Astrocyte (in vitro differentiated cells and primary cell): Measurements from ENCODE around the gene EXOC6. TPM values are rescaled to one million over a fixed set of nuclear protein-coding genes. Genes with fewer than 3 reads are reported as not detected.

ENCODE experiments used
- DNase-seq: peaks from one replicate; pipeline ENCODE4 v3.0.0-alpha.2; 2010; ENCODE audit warnings: low read depth
- FAIRE-seq: peaks from 2 replicates; lab custom pipeline; 2011; peaks lifted over from hg19 to GRCh38; lab: Jason Lieb, UNC
- H2AFZ ChIP-seq: 2 replicates; pipeline ENCODE4 v1.6.0; 2012; ENCODE audit warnings: low read depth, low read length, inconsistent platforms
- H3K27ac ChIP-seq: 2 replicates; pipeline ENCODE4 v1.5.1; 2011; ENCODE audit warnings: low read depth, low read length, inconsistent platforms
- H3K27me3 ChIP-seq: 2 replicates; pipeline ENCODE4 v1.6.0; 2011; ENCODE audit warnings: low read length, inconsistent platforms; ENCODE audit not compliant: insufficient read depth
- H3K36me3 ChIP-seq: 2 replicates; pipeline ENCODE4 v1.5.1; 2011; ENCODE audit warnings: low read length, inconsistent platforms; ENCODE audit not compliant: insufficient read depth
- H3K4me1 ChIP-seq: 2 replicates; pipeline ENCODE4 v1.5.1; 2011; ENCODE audit warnings: low read length, inconsistent platforms; ENCODE audit not compliant: insufficient read depth
- H3K4me2 ChIP-seq: 2 replicates; pipeline ENCODE4 v1.6.0; 2012; ENCODE audit warnings: low read length, inconsistent platforms
- H3K4me3 ChIP-seq: 2 replicates; pipeline ENCODE4 v1.5.1; 2011; ENCODE audit warnings: low read depth, mild to moderate bottlenecking, low read length, inconsistent platforms; ENCODE audit not compliant: insufficient read depth
- H3K79me2 ChIP-seq: 2 replicates; pipeline ENCODE4 v1.6.0; 2012; ENCODE audit warnings: mild to moderate bottlenecking, low read length, inconsistent platforms; ENCODE audit not compliant: insufficient read depth
- H3K9ac ChIP-seq: 2 replicates; pipeline ENCODE4 v1.6.0; 2012; ENCODE audit warnings: mild to moderate bottlenecking, low read length, inconsistent platforms
- H3K9me3 ChIP-seq: 2 replicates; pipeline ENCODE4 v1.5.1; 2012; ENCODE audit warnings: low read depth, mild to moderate bottlenecking, low read length, inconsistent platforms; ENCODE audit not compliant: insufficient read depth
- H4K20me1 ChIP-seq: 2 replicates; pipeline ENCODE4 v1.6.0; 2012; ENCODE audit warnings: low read length, inconsistent platforms; ENCODE audit not compliant: insufficient read depth
- H3K27ac Mint-ChIP-seq: one replicate; pipeline ENCODE4 v1.8.0; 2021; ENCODE audit warnings: mild to moderate bottlenecking, mixed read lengths; ENCODE audit not compliant: unreplicated experiment
- H3K27me3 Mint-ChIP-seq: one replicate; pipeline ENCODE4 v1.8.0; 2021; ENCODE audit warnings: low read depth, mixed read lengths; ENCODE audit not compliant: unreplicated experiment
- H3K36me3 Mint-ChIP-seq: one replicate; pipeline ENCODE4 v1.8.0; 2021; ENCODE audit warnings: low read depth, mixed read lengths; ENCODE audit not compliant: unreplicated experiment
- H3K4me1 Mint-ChIP-seq: one replicate; pipeline ENCODE4 v1.8.0; 2021; ENCODE audit warnings: low read depth, mixed read lengths; ENCODE audit not compliant: unreplicated experiment
- H3K4me3 Mint-ChIP-seq: one replicate; pipeline ENCODE4 v1.8.0; 2021; ENCODE audit warnings: mild to moderate bottlenecking, moderate library complexity, mixed read lengths; ENCODE audit not compliant: unreplicated experiment
- H3K9me3 Mint-ChIP-seq: one replicate; pipeline ENCODE4 v1.8.0; 2021; ENCODE audit warnings: mild to moderate bottlenecking, mixed read lengths; ENCODE audit not compliant: unreplicated experiment
- EZH2 ChIP-seq: IDR thresholded peaks from 2 replicates; pipeline ENCODE4 v1.6.1; 2012; ENCODE audit warnings: mild to moderate bottlenecking, low read length, inconsistent platforms; ENCODE audit not compliant: insufficient read depth
- total RNA-seq: library from RNA; stranded (reverse); gene quantifications from 2 replicates; pipeline ENCODE4 v1.2.1, GENCODE V29; 2021
- TF ChIP-seq, protein P1 (sequence below): IDR thresholded peaks from 2 replicates; pipeline ENCODE4 v1.5.1; 2011; ENCODE audit warnings: low read depth, mild to moderate bottlenecking, inconsistent platforms, low read length, moderate library complexity; ENCODE audit not compliant: insufficient read depth

Gene EXOC6
- total RNA-seq, 1 donor from 2014 or later = 4.9 TPM

DNA sequence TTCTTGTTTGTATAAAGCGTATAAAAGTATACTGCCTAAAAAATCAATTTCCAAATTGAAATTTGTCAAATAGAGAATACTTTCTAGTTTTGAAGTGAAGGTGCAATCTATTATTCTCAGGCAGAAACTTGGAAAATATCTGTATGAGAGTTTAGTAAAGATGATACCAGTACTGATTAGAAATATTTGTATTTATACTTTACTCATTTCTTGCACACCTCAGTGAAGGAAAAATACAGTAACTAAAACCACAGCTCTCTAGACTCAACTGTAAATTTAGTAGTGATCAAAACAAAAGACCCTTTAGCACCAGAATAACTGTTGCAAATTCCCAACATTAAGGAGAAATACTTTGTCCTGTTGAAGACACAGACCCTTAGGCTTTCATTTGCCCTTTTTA, 140.9 kb downstream of the EXOC6 start:
- H3K4me2 ChIP-seq = no peak overlapping the region
- no peaks in the 10 kb centered on the region for H3K27me3 ChIP-seq
- H3K4me1 ChIP-seq = no peaks in the 10 kb centered on the region
- no peaks in the 10 kb centered on the region for H3K9me3 ChIP-seq
- Mint-ChIP-seq H3K27ac (no peak overlapping the region), H3K27me3 (no peaks in the 10 kb centered on the region), H3K36me3 (no peaks in the 10 kb centered on the region), H3K4me1 (peaks cover 19% of the 10 kb centered on the region), H3K9me3 (no peaks in the 10 kb centered on the region), H3K4me3 (no peak overlapping the region)
- no peaks in the 10 kb centered on the region for H3K36me3 ChIP-seq
- no peak for TF ChIP-seq EZH2
- TF ChIP-seq, protein P1, sequence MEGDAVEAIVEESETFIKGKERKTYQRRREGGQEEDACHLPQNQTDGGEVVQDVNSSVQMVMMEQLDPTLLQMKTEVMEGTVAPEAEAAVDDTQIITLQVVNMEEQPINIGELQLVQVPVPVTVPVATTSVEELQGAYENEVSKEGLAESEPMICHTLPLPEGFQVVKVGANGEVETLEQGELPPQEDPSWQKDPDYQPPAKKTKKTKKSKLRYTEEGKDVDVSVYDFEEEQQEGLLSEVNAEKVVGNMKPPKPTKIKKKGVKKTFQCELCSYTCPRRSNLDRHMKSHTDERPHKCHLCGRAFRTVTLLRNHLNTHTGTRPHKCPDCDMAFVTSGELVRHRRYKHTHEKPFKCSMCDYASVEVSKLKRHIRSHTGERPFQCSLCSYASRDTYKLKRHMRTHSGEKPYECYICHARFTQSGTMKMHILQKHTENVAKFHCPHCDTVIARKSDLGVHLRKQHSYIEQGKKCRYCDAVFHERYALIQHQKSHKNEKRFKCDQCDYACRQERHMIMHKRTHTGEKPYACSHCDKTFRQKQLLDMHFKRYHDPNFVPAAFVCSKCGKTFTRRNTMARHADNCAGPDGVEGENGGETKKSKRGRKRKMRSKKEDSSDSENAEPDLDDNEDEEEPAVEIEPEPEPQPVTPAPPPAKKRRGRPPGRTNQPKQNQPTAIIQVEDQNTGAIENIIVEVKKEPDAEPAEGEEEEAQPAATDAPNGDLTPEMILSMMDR = no peak
- H3K9ac ChIP-seq = no peak overlapping the region
- DNase-seq = no peak
- no peak overlapping the region for H2AFZ ChIP-seq
- H3K79me2 ChIP-seq = no peaks in the 10 kb centered on the region
- H4K20me1 ChIP-seq = no peaks in the 10 kb centered on the region
- no peak for FAIRE-seq
- H3K27ac ChIP-seq = no peak overlapping the region
- H3K4me3 ChIP-seq = no peak overlapping the region

GRCh38 chr10:92990615-92991014, 142.3 kb downstream of the EXOC6 start:
- Histone ChIP-seq H3K4me1 (no peaks in the 10 kb centered on the region), H2AFZ (no peak overlapping the region), H3K4me3 (no peak overlapping the region), H3K4me2 (no peak overlapping the region), H3K9ac (no peak overlapping the region), H3K9me3 (no peaks in the 10 kb centered on the region), H3K27ac (no peak overlapping the region), H3K36me3 (no peaks in the 10 kb centered on the region), H4K20me1 (no peaks in the 10 kb centered on the region), H3K27me3 (no peaks in the 10 kb centered on the region), H3K79me2 (no peaks in the 10 kb centered on the region)
- H3K27ac Mint-ChIP-seq = no peak overlapping the region
- TF ChIP-seq, protein P1 = no peak
- no peak for TF ChIP-seq EZH2
- H3K4me3 Mint-ChIP-seq = no peak overlapping the region
- DNase-seq = peak; percentile 24
- no peak for FAIRE-seq
- no peaks in the 10 kb centered on the region for H3K36me3 Mint-ChIP-seq
- H3K9me3 Mint-ChIP-seq = no peaks in the 10 kb centered on the region
- no peaks in the 10 kb centered on the region for H3K27me3 Mint-ChIP-seq
- H3K4me1 Mint-ChIP-seq = peaks cover 20% of the 10 kb centered on the region

GRCh38 chr10:92991513-92991912, 143.2 kb downstream of the EXOC6 start:
- DNase-seq = no peak
- no peaks in the 10 kb centered on the region for H3K79me2 ChIP-seq
- H3K27ac ChIP-seq = no peak overlapping the region
- Mint-ChIP-seq H3K4me3 (no peak overlapping the region), H3K9me3 (no peaks in the 10 kb centered on the region), H3K4me1 (peaks cover 20% of the 10 kb centered on the region), H3K27ac (no peak overlapping the region), H3K27me3 (no peaks in the 10 kb centered on the region), H3K36me3 (no peaks in the 10 kb centered on the region)
- no peaks in the 10 kb centered on the region for H4K20me1 ChIP-seq
- H3K36me3 ChIP-seq = no peaks in the 10 kb centered on the region
- H2AFZ ChIP-seq = no peak overlapping the region
- H3K9me3 ChIP-seq = no peaks in the 10 kb centered on the region
- FAIRE-seq = no peak
- no peak overlapping the region for H3K4me3 ChIP-seq
- TF ChIP-seq EZH2 = no peak
- TF ChIP-seq, protein P1 = no peak
- H3K9ac ChIP-seq = no peak overlapping the region
- H3K4me1 ChIP-seq = no peaks in the 10 kb centered on the region
- no peaks in the 10 kb centered on the region for H3K27me3 ChIP-seq
- no peak overlapping the region for H3K4me2 ChIP-seq
